IMR-90 (cell line): ENCODE data around the gene ARAP1. TPM values are rescaled to one million over a fixed set of nuclear protein-coding genes. Genes with fewer than 3 reads are reported as not detected.

Experiments
- ATAC-seq: fragments of 200-7000 bp; cut with Tn5 transposase; 2 replicates; pipeline ENCODE4 v1.9.1; 2020; ENCODE audit warnings: low read depth, mild to moderate bottlenecking, moderate library complexity
- BruUV-seq: library from RNA; stranded (reverse); fragments of 400-500 nt; replicated peaks from 2 replicates; lab custom pipeline; 2021; lab: Mats Ljungman, UMichigan
- CTCF ChIA-PET: fragments of 300-600 bp; formaldehyde crosslinking; extraction: SDS; loops from one replicate; lab custom pipeline; 2021; ENCODE audit warnings: antibody characterized with exemption; lab: Yijun Ruan, JAX
- POLR2A ChIA-PET: fragments of 300-600 bp; sonication (Branson Sonifier 250); formaldehyde crosslinking; loops from one replicate; lab custom pipeline; 2022; ENCODE audit warnings: antibody characterized with exemption; ENCODE audit not compliant: unreplicated experiment; lab: Charles Lee
- DNase-seq: peaks from one replicate; pipeline ENCODE4 v3.0.0; 2013
- H2AFZ ChIP-seq: replicated peaks from 2 replicates; pipeline ENCODE3; 2013; ENCODE audit warnings: low read length, mild to moderate bottlenecking; ENCODE audit not compliant: poor library complexity
- H2AK5ac ChIP-seq: 2 replicates; pipeline ENCODE4 v1.6.1; 2013; ENCODE audit warnings: low read depth, low read length, inconsistent platforms
- H2AK9ac ChIP-seq: replicated peaks from 2 replicates; pipeline ENCODE3; 2013; ENCODE audit warnings: mild to moderate bottlenecking, low read depth, low read length, moderate library complexity; ENCODE audit not compliant: poor library complexity
- H2BK120ac ChIP-seq: 2 replicates; pipeline ENCODE4 v1.6.1; 2013; ENCODE audit warnings: low read depth, low read length, inconsistent platforms
- H2BK15ac ChIP-seq: 3 replicates; pipeline ENCODE4 v1.6.1; 2013; ENCODE audit warnings: low read depth, low read length, inconsistent platforms
- H2BK20ac ChIP-seq: 2 replicates; pipeline ENCODE4 v1.6.1; 2013; ENCODE audit warnings: low read depth, mild to moderate bottlenecking, inconsistent platforms, low read length, moderate library complexity
- H2BK5ac ChIP-seq: 2 replicates; pipeline ENCODE4 v1.6.1; 2013; ENCODE audit warnings: mild to moderate bottlenecking, low read depth, low read length, inconsistent platforms; ENCODE audit not compliant: poor library complexity, severe bottlenecking
- H3K14ac ChIP-seq: replicated peaks from 2 replicates; pipeline ENCODE4 v1.6.1; 2013; ENCODE audit warnings: low read depth, low read length, inconsistent platforms
- H3K18ac ChIP-seq: 2 replicates; pipeline ENCODE4 v1.6.1; 2013; ENCODE audit warnings: low read depth, low read length, control low read depth
- H3K23ac ChIP-seq: 2 replicates; pipeline ENCODE4 v1.6.1; 2013; ENCODE audit warnings: low read depth, low read length, inconsistent platforms
- H3K27ac ChIP-seq: 2 replicates; pipeline ENCODE4 v1.5.1; 2013; ENCODE audit warnings: mild to moderate bottlenecking, control low read depth, low read length; ENCODE audit not compliant: insufficient read depth
- H3K27me3 ChIP-seq: 2 replicates; pipeline ENCODE4 v1.6.1; 2013; ENCODE audit warnings: low read length; ENCODE audit not compliant: control insufficient read depth, insufficient read depth
- H3K36me3 ChIP-seq: 2 replicates; pipeline ENCODE4 v1.6.1; 2013; ENCODE audit warnings: low read length, mixed read lengths; ENCODE audit not compliant: control insufficient read depth, insufficient read depth
- H3K4ac ChIP-seq: 2 replicates; pipeline ENCODE4 v1.6.1; 2013; ENCODE audit warnings: low read depth, low read length, inconsistent platforms
- H3K4me1 ChIP-seq: 2 replicates; pipeline ENCODE4 v1.6.1; 2013; ENCODE audit warnings: low read length, mixed read lengths; ENCODE audit not compliant: control insufficient read depth, insufficient read depth
- H3K4me2 ChIP-seq: 2 replicates; pipeline ENCODE4 v1.6.1; 2013; ENCODE audit warnings: low read depth, mild to moderate bottlenecking, control low read depth, low read length, moderate library complexity
- H3K4me3 ChIP-seq: 2 replicates; pipeline ENCODE4 v1.5.1; 2013; ENCODE audit warnings: low read depth, mild to moderate bottlenecking, control low read depth, low read length, moderate library complexity; ENCODE audit not compliant: insufficient read depth
- H3K56ac ChIP-seq: 2 replicates; pipeline ENCODE4 v1.6.1; 2013; ENCODE audit warnings: low read length, inconsistent platforms; ENCODE audit not compliant: insufficient read depth; ENCODE audit errors: extremely low read depth
- H3K79me1 ChIP-seq, 2 experiments: 2 replicates each; pipeline ENCODE4 v1.6.1; 2013; ENCODE audit warnings: low read length in 2 of 2, inconsistent platforms in 1 of 2, low read depth in 1 of 2
- H3K9ac ChIP-seq: 2 replicates; pipeline ENCODE4 v1.6.1; 2013; ENCODE audit warnings: low read depth, low read length, control low read depth
- H3K9me1 ChIP-seq: 2 replicates; pipeline ENCODE4 v1.6.1; 2013; ENCODE audit warnings: low read length, inconsistent platforms; ENCODE audit not compliant: insufficient read depth
- H3K9me3 ChIP-seq: 2 replicates; pipeline ENCODE4 v1.6.1; 2013; ENCODE audit warnings: low read length; ENCODE audit not compliant: control insufficient read depth, insufficient read depth
- H4K20me1 ChIP-seq: 2 replicates; pipeline ENCODE4 v1.6.1; 2013; ENCODE audit warnings: low read length, inconsistent platforms; ENCODE audit not compliant: insufficient read depth
- H4K5ac ChIP-seq: 2 replicates; pipeline ENCODE4 v1.6.1; 2013; ENCODE audit warnings: mild to moderate bottlenecking, low read depth, low read length, control low read depth
- H4K8ac ChIP-seq, 2 experiments: 2 replicates each; pipeline ENCODE4 v1.6.1; 2013; ENCODE audit warnings: low read depth in 2 of 2, low read length in 2 of 2, control low read depth in 1 of 2, inconsistent platforms in 1 of 2
- H4K91ac ChIP-seq: 2 replicates; pipeline ENCODE4 v1.6.1; 2013; ENCODE audit warnings: low read depth, low read length, inconsistent platforms; ENCODE audit not compliant: insufficient read depth
- BHLHE40 ChIP-seq: fragments of 150-350 bp; IDR thresholded peaks from 2 replicates; pipeline ENCODE4 v1.6.1; 2016; ENCODE audit warnings: mild to moderate bottlenecking, low read depth, low read length
- CEBPB ChIP-seq: IDR thresholded peaks from 2 replicates; pipeline ENCODE4 v1.6.1; 2012; ENCODE audit warnings: low read depth, low read length, improper control_type of control experiment
- FOS ChIP-seq: fragments of 150-350 bp; IDR thresholded peaks from 2 replicates; pipeline ENCODE4 v1.6.1; 2016; ENCODE audit warnings: low read depth, low read length
- MAFK ChIP-seq: IDR thresholded peaks from 2 replicates; pipeline ENCODE4 v1.6.1; 2012; ENCODE audit warnings: low read depth, low read length, improper control_type of control experiment
- MAZ ChIP-seq: IDR thresholded peaks from 2 replicates; pipeline ENCODE4 v1.6.1; 2012; ENCODE audit warnings: low read depth, mild to moderate bottlenecking, low read length, improper control_type of control experiment, moderate library complexity, borderline replicate concordance
- MXI1 ChIP-seq: IDR thresholded peaks from 2 replicates; pipeline ENCODE4 v1.6.1; 2012; ENCODE audit warnings: low read depth, mild to moderate bottlenecking, low read length, moderate library complexity, borderline replicate concordance
- NFE2L2 ChIP-seq: fragments of 150-350 bp; IDR thresholded peaks from 2 replicates; pipeline ENCODE4 v1.6.1; 2016; ENCODE audit warnings: low read depth, mild to moderate bottlenecking, low read length
- POLR2A ChIP-seq: IDR thresholded peaks from 2 replicates; pipeline ENCODE4 v1.6.1; 2012; ENCODE audit warnings: mild to moderate bottlenecking, low read depth, low read length
- RCOR1 ChIP-seq: IDR thresholded peaks from 2 replicates; pipeline ENCODE4 v1.6.1; 2012; ENCODE audit warnings: mild to moderate bottlenecking, low read length, improper control_type of control experiment; ENCODE audit not compliant: insufficient replicate concordance
- WGBS, 2 experiments: methylation state at CpG; one replicate each; pipeline versions ENCODE4 v1.1.5 to v1.1.7; 2013; ENCODE audit warnings: missing lambda C conversion rate in 2 of 2; ENCODE audit not compliant: insufficient read length in 1 of 2; ENCODE audit errors: extremely low coverage in 2 of 2; 5-methylcytosine and 5-hydroxymethylcytosine counted together
- dilution Hi-C: fragments of 300-500 bp; cut with HindIII; formaldehyde crosslinking; loops from one replicate; pipeline ENCODE4 v1.14.3; 2018; ENCODE audit warnings: low sequenced_read_pairs; ENCODE audit not compliant: unreplicated experiment
- in situ Hi-C: fragments of 300-500 bp; cut with MboI; formaldehyde crosslinking; loops from 3 replicates; pipeline ENCODE4 v1.14.3; 2019; ENCODE audit warnings: low sequenced_read_pairs, inconsistent platforms, mixed read lengths
- intact Hi-C: fragments of 100-400 bp; cut with micrococcal nuclease; formaldehyde crosslinking; loops from 2 replicates; pipeline ENCODE4 v1.10.0; 2022
- polyA plus RNA-seq, 3 experiments: library from polyadenylated mRNA; depleted of rRNA; stranded (reverse); fragments of >200 nt; gene quantifications; 2 replicates each; pipeline ENCODE4 v1.2.3, GENCODE V29; 2012; ENCODE audit warnings: low replicate concordance in 1 of 3
- total RNA-seq: library from RNA; depleted of rRNA; stranded (reverse); fragments of >200 nt; gene quantifications from 2 replicates; pipeline ENCODE4 v1.2.3, GENCODE V29; 2012
- TF ChIP-seq, protein P1 (sequence below): fragments of 150-350 bp; IDR thresholded peaks from 2 replicates; pipeline ENCODE4 v1.6.1; 2017; ENCODE audit warnings: mild to moderate bottlenecking, antibody characterized with exemption, low read length, low read depth

ARAP1 gene
- total and polyA plus RNA-seq, 2 of the 4 experiments (the other 2 are of a cell fraction): 37.6 to 63.1 TPM

DNA sequence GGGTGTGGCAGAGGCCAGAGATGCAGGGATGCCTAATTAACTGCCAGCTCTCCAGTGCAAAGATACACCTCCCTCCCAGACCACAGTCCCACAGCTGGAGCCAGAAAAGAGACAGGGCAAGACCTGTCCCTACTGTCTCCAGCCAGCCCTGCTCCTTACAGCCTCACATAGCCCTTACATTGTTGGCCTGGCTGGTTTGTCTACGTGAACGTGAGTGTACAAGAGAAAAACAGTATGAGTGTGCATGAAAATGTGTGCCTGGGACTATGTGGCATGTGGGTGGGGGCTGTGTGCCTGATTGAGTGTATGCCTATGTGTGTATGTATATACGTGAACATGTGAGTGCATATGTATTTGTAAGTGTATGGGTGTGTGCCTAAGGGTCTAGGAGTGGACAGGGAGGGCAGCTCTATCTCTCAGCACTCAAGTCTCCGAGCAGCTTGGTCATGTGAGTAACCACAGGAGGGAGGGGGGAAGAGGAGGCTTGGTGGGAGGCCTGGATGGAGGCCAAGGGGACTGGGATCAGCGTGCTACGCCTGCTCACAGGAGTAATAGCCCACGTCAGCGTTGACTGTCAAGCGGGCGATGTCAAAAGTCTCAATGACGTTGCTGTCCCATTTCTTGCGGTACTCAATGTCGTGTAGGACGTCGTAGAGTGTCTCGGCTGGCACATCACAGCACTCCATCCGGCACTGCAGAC lies 6.6 kb upstream of the ARAP1 start:
- H4K91ac ChIP-seq: peak overlapping the region; percentile 65
- peaks cover 0 to 12% of the 10 kb centered on the region in 2 experiments; a peak in 1 of 4 replicates for H3K79me1 ChIP-seq
- H3K23ac ChIP-seq: peak overlapping the region; percentile 25
- H3K27me3 ChIP-seq: no peaks in the 10 kb centered on the region
- peak overlapping the region; percentile 24; the same call in 1 of the 2 replicates for H4K5ac ChIP-seq
- TF ChIP-seq FOS (peak; percentile 57), MXI1 (no peak), RCOR1 (peak; percentile 58), NFE2L2 (0 out of 2 replicates have a peak, but pooled peaks have one; percentile 4), MAFK (no peak), POLR2A (no peak), MAZ (peak; percentile 98), BHLHE40 (peak; percentile 80), CEBPB (peak; percentile 60; the same call in 1 of the 2 replicates)
- TF ChIP-seq, protein P1, sequence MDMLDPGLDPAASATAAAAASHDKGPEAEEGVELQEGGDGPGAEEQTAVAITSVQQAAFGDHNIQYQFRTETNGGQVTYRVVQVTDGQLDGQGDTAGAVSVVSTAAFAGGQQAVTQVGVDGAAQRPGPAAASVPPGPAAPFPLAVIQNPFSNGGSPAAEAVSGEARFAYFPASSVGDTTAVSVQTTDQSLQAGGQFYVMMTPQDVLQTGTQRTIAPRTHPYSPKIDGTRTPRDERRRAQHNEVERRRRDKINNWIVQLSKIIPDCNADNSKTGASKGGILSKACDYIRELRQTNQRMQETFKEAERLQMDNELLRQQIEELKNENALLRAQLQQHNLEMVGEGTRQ: peak; percentile 80
- H2BK15ac ChIP-seq: peak overlapping the region; percentile 21; the same call in 1 of the 3 replicates
- H2BK5ac ChIP-seq: peak overlapping the region; percentile 59
- CTCF ChIA-PET: interaction anchor here (1.3 kb wide), 1 partner anchor 33 kb away, joined by 4 read pairs; no protein-coding TSS in a partner anchor
- in situ Hi-C loops (no loop called here), intact Hi-C loops (loop anchor here (1.0 kb wide), 1 partner anchor 14 kb away; no protein-coding TSS in a partner anchor), dilution Hi-C loops (no loop called here)
- peaks cover 13% of the 10 kb centered on the region for H3K4me1 ChIP-seq
- H3K9me1 ChIP-seq: peaks cover 16% of the 10 kb centered on the region
- peak overlapping the region in 1 of 2 experiments; percentile 76; a peak in 2 of 4 replicates for H4K8ac ChIP-seq
- no peak overlapping the region for H3K27ac ChIP-seq
- peak overlapping the region; percentile 33 for H2AK9ac ChIP-seq
- POLR2A ChIA-PET: no interaction called here
- no TSS peak for BruUV-seq
- H3K14ac ChIP-seq: peak overlapping the region; percentile 84
- H3K9ac ChIP-seq: no peak overlapping the region
- peak overlapping the region; percentile 79 for H2AFZ ChIP-seq
- no peaks in the 10 kb centered on the region for H4K20me1 ChIP-seq
- peak; percentile 76 for ATAC-seq
- no peak overlapping the region for H3K4me3 ChIP-seq
- H2BK120ac ChIP-seq: peak overlapping the region; percentile 61
- no peaks in the 10 kb centered on the region for H3K36me3 ChIP-seq
- 15% methylated on average over 9 of the region's 17 CpGs; no CpG with 5 or more reads in 1 of the 2 experiments for WGBS, 2 experiments
- peak overlapping the region; percentile 11; the same call in 1 of the 2 replicates for H3K18ac ChIP-seq
- peak overlapping the region; percentile 37 for H3K4ac ChIP-seq
- H3K9me3 ChIP-seq: peaks cover 5% of the 10 kb centered on the region; the same call in 1 of the 2 replicates
- no peak overlapping the region for H3K56ac ChIP-seq
- peak; percentile 96 for DNase-seq
- H2BK20ac ChIP-seq: peak overlapping the region; percentile 65; the same call in 1 of the 2 replicates
- peak overlapping the region; percentile 55 for H2AK5ac ChIP-seq
- H3K4me2 ChIP-seq: peak overlapping the region; percentile 44
